ENCODE results near the gene SAA4.
"Not testable (repeated sequence)": the region's sequence is repeated elsewhere in the genome, so short reads cannot be mapped to it uniquely, and the experiment has no call there.

Gene SAA4

GRCh38 chr11:18246379-18247190 lies 10.0 kb upstream of the SAA4 start:
- not testable (repeated sequence) for DNase-seq

- DNase-seq = no peak
Measured at GRCh38 chr11:18245396-18245795, 8.8 kb upstream of the SAA4 start.

- peak; percentile 70 for DNase-seq
Measured at GRCh38 chr11:18243783-18244362, 7.3 kb upstream of the SAA4 start.

- DNase-seq = no peak
Measured at GRCh38 chr11:18239655-18240054, 3.1 kb upstream of the SAA4 start.

DNA sequence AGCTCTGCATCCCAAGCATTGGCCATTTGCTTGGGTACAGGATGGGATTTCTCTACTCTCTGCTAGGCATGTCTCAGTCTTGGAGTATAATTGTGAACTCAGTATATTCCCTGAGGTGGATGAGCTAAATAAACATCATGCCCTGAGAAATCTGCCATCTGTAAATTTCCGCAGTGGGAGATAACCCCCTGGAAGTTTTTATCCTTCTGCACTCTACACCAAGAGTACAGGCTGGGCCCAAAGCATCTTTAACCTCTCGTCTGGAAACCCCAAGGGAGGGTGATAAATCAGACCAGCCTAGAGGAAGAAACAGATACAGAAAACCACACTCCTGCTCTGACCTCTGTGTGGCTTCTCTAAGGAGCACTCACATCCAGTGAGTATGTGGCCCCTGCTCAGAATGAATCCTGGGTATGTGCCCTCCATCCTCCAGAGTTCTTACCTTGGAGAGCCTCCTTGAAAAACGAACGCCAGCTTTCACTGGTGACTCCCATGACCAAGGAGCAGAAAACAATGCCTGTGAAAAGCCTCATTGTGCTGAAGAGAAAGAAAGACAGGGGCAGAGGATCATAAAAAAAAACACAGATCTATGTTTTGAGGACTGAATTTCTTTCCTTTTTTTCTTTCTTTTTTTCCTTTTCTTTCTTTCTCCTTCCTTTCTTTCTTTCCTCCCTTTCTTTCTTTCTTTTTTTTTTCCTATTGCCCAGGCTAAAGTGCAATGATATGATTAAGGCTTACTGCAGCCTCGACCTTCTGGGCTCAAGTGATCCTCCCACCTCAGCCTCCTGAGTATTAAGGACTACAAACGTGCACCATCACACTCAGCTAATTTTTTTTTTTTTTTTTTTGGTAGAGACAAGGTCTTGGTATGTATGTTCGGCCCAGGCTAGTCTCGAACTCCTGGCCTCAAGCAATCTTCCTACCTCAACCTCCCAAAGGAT lies 938 bp downstream of the SAA4 start:
- DNase-seq = no peak

DNA sequence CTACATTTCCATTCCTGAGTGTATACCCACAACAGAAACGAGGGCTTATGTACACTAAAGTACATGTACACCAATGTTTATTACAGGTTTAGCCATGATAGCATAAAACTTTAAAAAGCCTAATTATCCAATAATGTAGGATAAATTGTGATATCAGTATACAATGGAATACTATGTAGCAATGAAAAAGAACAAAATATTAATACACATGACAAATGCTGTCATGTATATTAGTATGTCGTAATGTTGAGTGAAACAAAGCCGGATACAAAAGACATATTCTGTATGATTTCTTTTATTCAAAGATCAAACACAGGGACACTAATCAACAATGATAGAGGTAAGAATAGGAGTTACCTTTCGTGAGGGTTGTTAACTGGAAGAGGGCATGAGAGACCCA lies 2.7 kb downstream of the SAA4 start:
- no peak for DNase-seq

DNA sequence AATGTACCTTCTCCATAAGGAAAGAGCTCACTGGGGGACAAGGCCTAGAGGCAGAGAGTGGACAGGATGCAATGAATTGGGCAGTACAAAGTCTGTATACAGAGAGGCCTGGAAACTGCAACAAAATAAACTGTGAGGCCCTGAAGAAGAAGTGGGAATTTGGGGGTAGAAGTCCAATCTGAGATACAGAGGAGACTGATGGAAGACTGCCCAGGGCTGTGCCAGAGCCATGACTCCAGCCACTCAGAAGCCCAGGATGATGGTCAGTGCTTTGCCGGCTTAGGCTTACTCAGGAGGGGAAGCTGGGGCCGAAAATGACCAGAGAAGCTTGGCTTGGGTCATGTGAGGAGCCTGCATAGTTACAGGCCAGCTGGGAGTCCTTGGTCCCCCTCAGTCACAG lies 5.7 kb downstream of the SAA4 start:
- DNase-seq = no peak

- no peak for DNase-seq
Measured at GRCh38 chr11:18229501-18229900, 7.1 kb downstream of the SAA4 start.

DNA sequence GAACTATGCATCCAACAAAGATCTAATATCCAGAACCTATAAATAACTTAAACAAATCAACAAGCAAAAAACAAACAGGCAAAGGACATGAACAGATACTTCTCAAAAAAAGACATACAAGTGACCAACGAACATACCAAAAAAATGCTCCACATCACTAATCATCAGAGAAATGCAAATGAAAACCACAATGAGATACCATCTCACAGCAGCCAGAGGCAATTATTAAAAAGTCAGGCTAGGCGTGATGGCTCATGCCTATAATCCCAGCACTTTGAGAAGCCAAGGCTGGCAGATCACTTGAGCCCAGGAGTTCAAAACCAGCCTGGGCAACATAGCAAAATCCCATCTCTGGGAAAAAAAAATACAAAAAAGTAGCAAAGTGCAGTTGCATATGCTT lies 10.7 kb downstream of the SAA4 start:
- DNase-seq = no peak

DNA sequence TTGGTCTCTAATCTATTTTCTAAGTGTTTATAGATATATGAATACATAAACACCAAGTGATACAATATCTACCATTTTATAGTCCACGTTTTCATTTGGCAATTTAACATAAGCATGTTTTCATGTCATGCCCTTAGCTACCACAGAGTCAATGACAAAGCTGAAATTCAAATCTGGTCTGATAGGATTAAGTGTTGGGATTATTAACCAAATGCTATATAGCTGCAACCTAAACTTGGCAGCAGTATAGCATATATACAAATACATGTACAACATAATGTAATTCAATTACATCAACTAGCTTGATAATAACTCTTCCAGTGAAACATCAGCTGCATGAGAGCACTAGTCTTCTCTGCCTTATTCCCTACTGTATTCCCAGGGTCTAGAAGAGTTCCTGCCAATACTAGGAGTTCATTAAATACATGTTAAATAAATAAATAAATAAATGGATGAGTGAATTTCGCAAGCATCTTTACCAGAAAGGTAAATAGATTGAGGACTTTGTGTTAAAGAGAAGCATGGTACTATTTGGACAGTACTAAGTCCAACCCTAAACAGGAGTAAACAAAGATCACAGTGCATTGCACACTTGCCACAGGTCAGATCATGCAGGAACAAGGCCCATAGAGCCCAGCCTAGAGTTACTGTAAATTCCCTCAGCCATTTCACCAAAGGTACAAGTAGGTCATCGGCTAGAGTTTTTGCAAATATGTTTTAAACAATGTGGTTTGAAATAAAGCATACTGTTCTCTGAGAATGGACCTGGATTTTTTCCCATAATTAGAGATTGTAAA lies 12.8 kb downstream of the SAA4 start:
- no peak for DNase-seq

DNA sequence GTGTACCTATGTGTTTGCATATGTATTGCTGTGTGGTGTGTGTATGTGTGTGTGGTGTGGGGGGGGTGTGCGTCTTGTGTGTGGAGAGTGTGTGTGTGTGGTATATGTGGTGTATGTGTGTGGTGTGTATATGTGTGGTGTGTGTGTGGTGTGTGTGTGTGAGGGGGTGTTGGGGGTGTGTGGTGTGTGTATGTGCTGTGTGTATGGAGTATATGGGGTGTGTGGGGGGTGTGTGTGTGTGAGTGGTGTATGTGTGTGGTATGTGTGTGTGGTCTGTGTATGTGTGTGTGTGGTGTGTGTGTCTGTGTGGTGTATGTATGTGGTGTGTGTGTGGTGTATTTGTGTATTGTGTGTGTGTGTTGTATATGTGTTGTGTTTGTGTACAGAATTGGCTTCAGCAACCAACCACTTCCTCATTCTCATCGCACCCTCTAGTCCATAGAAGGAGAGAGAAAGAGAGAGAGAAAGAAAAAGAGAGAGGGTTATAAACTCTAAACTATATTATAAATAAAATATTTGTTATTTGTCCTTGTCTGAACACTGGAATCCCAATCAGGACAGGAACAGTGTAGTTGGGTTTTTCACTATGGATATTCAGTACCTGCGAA lies 13.7 kb downstream of the SAA4 start:
- no peak for DNase-seq

DNA sequence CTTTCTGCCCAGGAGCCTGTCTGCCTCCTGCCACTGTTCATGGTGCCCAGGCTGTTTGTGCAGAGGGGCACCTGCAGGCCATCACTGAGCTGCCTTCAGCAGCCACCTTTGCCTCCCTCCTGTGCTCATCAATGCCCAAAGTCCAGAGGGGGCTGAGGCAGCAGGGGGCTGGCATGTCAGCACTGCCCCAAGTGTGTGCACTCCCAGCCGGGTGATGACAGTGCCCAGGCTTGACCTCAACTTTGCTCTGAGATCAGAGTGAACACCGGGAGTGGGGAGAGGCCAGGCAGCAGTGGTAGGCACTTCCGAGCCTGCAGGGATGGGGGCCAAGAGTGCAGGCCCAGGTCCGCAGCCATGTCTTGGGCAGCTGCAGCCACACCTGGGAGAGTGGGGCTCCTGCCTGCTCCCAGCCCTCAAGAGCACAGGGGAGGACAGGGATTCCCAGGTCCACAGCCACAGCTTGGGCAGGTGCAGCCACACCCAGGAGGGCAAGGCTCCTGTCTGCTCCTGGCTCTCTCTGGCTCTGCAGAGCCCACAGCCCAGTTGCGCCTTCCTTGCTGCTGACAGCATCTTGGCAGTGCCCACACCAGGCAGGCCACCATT lies 15.2 kb downstream of the SAA4 start:
- no peak for DNase-seq

DNA sequence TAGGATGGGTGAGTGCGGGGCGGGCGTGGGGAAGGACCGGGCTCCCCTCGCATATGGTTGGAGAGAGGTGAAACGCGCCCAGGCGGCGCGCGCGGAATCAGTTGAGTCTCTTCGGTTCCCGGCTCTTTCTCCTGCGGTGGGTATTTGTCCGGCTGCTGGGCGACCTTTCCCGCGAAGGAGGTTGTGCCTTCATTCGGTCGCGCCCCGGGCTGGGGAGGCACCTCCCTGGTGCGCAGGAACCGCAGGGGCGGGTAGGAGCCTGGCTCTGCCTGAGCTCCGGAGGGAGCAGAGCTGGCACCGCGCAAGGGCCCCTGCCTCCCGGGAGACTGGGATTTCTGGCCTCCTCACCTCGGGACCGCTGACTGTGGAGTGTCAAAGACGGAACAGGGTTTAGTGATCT lies 27.5 kb downstream of the SAA4 start:
- DNase-seq = no peak

DNA sequence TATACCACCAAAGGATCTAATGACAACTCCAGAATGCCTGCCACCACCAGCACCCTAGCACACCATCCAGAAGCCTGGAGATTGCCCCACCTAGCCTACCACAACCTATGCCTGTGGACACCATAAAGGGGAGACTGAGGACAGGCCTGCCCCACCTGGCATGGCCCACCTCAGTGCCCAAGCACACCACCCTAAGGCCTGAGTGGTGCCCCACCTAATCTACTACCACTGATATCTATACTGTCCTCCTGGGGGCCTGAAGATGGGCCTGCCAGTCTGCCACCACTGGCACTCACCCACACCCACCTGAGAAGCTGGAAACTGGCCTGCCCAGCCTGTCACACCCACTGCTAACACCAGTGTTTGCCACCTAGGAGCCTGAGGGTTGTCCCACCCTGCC lies 31.8 kb downstream of the SAA4 start:
- no peak for DNase-seq

DNA sequence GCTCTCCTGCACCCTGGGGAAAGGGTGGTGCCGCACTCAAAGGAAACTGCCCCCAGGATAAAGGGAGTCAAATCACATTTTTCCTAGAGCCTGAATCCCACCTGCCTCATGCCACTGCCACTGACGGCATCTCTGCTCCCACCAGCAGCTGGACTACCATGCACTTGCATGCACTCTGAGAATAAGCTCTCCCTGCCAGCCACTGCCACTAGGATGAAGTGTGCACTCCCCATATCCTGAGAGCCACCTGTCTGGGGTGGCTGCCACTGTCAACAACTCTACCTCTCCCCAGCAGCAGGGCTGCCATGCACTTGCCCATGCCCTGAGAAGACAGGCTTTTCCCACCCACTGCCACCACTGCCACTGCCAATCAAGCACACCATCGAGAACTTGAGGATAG lies 32.4 kb downstream of the SAA4 start:
- no peak for DNase-seq

DNA sequence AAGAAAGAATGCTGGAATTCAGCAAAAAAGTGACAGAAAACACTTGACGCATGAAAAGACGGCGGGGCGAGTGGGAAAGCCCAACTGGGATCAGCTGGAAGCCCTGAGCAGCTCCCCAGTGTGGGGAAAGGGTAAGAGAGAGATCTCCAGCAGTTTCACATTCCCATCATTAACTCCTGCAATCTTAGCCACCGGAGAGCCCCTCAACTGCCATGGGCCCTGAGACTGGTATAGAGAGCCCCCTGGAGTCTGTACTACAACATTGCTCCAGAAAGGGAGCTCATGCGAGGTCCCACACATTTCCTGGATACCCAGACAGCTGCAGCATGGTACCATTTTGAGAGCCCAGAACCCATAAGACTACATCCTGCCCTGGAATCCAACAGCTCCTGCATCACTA lies 32.9 kb downstream of the SAA4 start:
- DNase-seq = no peak

DNA sequence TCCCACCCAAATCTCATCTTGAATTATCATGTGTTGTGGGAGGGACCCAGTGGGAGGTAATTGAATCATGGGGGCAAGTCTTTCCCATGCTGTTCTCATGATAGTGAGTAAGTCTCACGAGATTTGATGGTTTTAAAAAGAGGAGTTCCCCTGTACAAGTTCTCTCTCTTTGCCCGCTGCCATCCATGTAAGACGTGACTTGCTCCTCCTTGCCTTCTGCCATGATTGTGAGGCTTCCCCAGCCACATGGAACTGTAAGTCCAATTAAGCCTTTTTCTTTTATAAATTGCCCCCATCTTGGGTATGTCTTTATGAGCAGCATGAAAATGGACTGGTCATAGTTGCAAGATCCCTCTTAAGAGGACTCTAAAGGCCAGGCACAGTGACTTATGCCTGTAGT lies 38.9 kb downstream of the SAA4 start:
- DNase-seq = not testable (repeated sequence)

GRCh38 chr11:18196532-18196931 lies 40.1 kb downstream of the SAA4 start:
- no peak for DNase-seq

- DNase-seq = no peak
Measured at GRCh38 chr11:18193010-18193409, 43.6 kb downstream of the SAA4 start.

- no peak for DNase-seq
Measured at GRCh38 chr11:18191376-18191775, 45.2 kb downstream of the SAA4 start.

DNA sequence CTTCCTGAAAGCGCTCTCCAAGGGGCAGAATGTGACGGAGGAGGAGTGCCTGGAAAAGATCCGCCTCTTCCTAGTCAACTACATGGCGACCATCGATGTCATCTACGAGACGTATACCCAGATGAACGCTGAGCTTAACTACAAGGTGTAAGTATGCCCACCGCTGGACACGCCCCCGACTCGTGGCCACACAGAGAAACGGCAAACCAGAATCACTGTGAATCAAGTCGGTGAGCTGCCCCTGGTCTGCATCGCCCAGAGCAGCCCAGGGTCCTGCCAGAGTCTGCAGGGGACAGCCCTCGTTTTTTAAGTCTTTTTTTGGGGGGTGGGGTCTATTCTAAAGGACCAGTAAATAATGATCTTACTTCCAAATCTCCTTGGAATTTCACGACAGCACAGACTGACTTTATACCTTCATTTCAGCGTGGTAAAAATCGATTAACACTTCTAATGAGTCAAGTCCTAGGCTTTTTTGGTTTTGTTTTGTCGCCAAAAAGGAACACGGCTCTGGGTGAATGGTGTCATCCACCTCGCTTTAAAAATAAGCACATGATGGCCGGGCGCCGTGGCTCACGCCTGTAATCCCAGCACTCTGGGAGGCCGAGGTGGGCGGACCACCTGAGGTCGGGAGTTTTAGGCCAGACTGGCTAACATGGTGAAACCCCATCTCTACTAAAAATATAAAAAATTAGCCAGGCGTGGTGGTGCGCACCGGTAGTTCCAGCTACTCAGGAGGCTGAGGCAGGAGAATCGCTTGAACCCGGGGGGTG lies 46.9 kb downstream of the SAA4 start:
- not testable (repeated sequence) for DNase-seq
